NCI-H2029 treated with DMSO at 0.1 percent for 48 hours (cell line): ENCODE data around the gene CHTF18.

Source experiments
- DNase-seq: peaks from one replicate; lab custom pipeline; 2025; lab: John Stamatoyannopoulos, UW

CHTF18 gene

GRCh38 chr16:760545-761343 is 27.7 kb upstream of the CHTF18 start, which contains the start of gene MSLN:
MSLN (plus strand) TSS chr16:760734; CDS start chr16:762681, 1,947 bp downstream.
- DNase-seq = no peak

GRCh38 chr16:761625-762513 is 26.6 kb upstream of the CHTF18 start:
- DNase-seq = no peak

GRCh38 chr16:762595-763268 is 25.7 kb upstream of the CHTF18 start:
- DNase-seq = no peak

GRCh38 chr16:763369-764183 is 24.8 kb upstream of the CHTF18 start:
- no peak for DNase-seq

GRCh38 chr16:764184-764750 is 24.2 kb upstream of the CHTF18 start:
- no peak for DNase-seq

- DNase-seq = no peak
Observed at GRCh38 chr16:764848-765487, 23.5 kb upstream of the CHTF18 start.

- no peak for DNase-seq
Observed at GRCh38 chr16:765488-765865, 22.9 kb upstream of the CHTF18 start.

GRCh38 chr16:766008-766819 is 22.2 kb upstream of the CHTF18 start:
- DNase-seq = no peak

- no peak for DNase-seq
Observed at GRCh38 chr16:766820-767640, 21.4 kb upstream of the CHTF18 start.

GRCh38 chr16:767743-768235 is 20.6 kb upstream of the CHTF18 start:
- no peak for DNase-seq

GRCh38 chr16:768428-768827 is 20.0 kb upstream of the CHTF18 start:
- no peak for DNase-seq

- no peak for DNase-seq
Observed at GRCh38 chr16:769184-769784, 19.1 kb upstream of the CHTF18 start.

- DNase-seq = no peak
Observed at GRCh38 chr16:769934-770333, 18.5 kb upstream of the CHTF18 start.

- no peak for DNase-seq
Observed at GRCh38 chr16:770411-770810, 18.0 kb upstream of the CHTF18 start.

GRCh38 chr16:772959-773358 is 15.5 kb upstream of the CHTF18 start:
- DNase-seq = no peak

GRCh38 chr16:774086-775001 is 14.1 kb upstream of the CHTF18 start:
- no peak for DNase-seq

GRCh38 chr16:775236-775796 is 13.1 kb upstream of the CHTF18 start:
- DNase-seq = no peak
